HS-5 (cell line): ENCODE measurements around the gene VANGL1.
A peak's percentile ranks its signal among the peaks of the same experiment; 100 is the strongest.

Experiments used
- DNase-seq: peaks from one replicate; pipeline ENCODE4 v3.0.0-alpha.2; 2012; ENCODE audit warnings: low read depth

Gene VANGL1

DNA sequence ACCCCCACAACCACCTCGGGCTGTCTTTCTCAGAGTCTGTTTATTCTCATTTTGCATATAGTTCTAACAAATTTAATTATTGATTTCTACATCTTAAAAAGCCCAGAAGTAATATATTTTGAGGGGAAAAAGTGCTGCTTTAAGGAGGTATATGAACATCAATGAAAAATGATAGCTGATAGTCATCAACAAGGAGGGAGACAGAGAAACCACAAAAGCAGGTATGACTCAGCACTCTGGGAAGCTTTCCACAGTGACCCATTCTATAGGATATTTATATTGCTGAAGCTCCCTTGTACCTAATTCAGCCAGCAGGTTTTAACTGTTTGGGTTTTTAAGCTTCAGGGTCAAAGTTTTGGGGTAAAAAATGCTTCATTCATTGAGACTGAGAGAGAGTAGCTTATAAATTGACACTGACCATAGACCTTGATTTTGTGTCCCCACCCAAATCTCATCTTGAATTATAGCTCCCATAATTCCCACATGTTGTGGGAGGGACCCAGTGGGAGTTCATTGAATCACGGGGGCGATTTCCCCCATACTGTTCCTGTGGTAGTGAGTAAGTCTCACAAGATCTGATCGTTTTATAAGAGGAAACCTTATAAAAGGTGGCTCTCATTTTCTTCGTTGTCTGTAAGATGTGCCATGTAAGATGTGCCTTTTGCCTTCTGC is 27.4 kb downstream of the VANGL1 start:
- peak; percentile 72 for DNase-seq

GRCh38 chr1:115669886-115670285 is 28.1 kb downstream of the VANGL1 start:
- DNase-seq: no peak

- DNase-seq: no peak
Measured at GRCh38 chr1:115670476-115671175, 28.9 kb downstream of the VANGL1 start.

- no peak for DNase-seq
Measured at GRCh38 chr1:115671176-115671934, 29.6 kb downstream of the VANGL1 start.

- DNase-seq: no peak
Measured at GRCh38 chr1:115672224-115673009, 30.6 kb downstream of the VANGL1 start.

DNA sequence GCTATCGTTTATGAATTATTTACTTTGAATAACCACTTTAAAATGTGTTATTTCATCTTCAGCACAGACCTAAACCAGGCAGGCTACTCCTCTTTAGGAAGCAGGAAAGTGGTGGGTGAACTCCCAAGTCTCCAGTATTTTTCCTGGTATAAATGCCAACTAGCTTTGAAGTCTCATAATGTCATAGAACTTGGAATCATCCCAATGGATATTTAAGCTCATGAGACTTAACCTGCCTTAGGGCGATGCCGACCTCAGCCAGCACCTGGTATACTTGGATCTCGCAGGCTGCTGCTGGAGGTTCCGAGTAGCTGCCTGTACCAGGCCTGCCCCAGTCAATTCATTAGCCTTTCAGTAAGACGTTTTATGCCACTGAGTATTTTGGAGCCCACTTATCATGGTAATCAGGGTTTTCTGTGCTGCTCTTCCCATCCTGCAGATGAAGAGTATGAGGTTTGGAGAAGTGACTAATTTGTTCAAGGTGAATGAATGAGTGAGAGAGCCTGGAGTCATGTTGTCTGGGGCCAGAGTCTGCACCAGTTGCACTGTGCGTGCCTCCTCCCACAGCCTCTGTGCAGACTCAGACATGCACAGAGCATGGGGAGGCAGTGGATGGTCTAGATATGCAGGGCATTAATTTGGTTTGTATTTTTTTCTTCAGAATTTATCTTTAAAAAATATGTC is 34.9 kb downstream of the VANGL1 start:
- no peak for DNase-seq

DNA sequence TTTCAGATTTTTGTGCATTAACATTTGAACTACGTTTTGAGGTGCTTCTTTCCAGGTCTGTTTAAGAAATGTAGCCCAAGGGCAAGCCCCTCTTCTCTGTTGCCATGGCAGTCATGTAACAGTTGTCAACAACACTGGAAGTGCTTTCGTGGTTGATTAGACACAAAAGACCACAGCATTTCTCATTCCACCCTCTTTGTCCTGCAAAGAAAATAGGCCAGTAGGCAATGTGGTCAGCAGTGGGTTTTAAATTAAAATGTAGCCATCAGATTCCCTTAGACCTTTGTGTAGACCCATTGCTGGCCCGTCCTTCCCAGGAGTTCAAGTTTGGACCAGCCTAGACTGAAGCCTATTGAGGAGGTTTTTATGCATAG is 35.4 kb downstream of the VANGL1 start:
- no peak for DNase-seq

GRCh38 chr1:115677565-115677964 is 35.8 kb downstream of the VANGL1 start:
- no peak for DNase-seq

DNA sequence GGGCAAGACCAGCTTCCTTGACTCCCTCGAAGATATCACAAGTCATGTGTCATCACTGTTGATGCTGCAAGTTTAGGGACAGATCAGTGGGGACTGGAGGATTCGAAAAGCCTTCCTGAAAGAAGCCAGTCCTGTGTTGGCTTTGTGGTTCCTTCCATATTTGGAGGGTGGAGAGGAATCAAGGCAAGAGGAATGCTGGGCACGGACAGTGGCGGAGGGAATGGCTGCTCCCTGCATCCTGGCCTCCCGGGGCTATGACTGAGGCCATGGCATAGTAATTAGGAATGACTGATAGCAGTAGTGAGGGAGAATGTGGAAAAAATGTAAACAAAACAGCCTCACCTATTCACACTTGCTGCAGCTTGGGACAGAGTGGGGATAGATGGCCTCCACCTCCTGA is 36.4 kb downstream of the VANGL1 start:
- no peak for DNase-seq

GRCh38 chr1:115679141-115679611 is 37.4 kb downstream of the VANGL1 start:
- peak; percentile 31 for DNase-seq

GRCh38 chr1:115680730-115681111 is 39.0 kb downstream of the VANGL1 start:
- no peak for DNase-seq

DNA sequence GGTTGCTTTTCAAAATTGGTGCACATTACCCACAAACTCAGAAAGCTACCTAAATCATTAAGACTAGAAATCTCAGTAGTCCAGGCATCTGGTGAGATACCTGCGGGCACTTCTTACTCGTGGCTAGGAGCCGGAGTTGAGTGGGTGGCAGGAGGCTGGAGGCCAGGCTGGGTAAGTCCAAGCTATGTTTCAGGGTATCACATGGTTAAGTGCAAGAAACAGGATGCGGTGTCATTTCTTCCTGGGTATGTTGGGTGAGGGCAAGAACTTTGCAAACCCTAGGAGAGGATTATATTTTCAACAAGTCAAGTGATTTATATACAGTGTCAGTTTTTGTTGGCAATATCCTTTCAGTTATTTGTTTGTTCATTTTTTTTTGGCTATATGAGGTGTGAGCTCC is 41.0 kb downstream of the VANGL1 start:
- no peak for DNase-seq

GRCh38 chr1:115685029-115685705 is 43.4 kb downstream of the VANGL1 start:
- no peak for DNase-seq

DNA sequence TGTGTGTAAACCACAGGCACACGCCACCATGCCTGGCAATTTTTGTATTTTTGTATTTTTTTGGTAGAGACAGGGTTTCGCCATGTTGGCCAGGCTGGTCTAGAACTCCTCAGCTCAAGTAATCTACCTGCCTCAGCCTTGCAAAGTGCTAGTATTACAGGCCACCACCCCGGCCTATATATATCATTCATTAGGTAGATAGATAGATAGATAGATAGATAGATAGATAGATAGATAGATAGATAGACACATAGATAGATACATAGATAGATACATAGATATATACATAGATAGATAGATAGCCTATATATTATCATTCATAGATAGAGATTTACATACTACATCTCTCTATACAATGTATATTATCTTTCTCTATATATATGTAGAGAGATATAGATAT is 46.0 kb downstream of the VANGL1 start:
- no peak for DNase-seq

GRCh38 chr1:115690972-115691371 is 49.2 kb downstream of the VANGL1 start:
- no peak for DNase-seq

- no peak for DNase-seq
Measured at GRCh38 chr1:115692224-115692623, 50.5 kb downstream of the VANGL1 start.

DNA sequence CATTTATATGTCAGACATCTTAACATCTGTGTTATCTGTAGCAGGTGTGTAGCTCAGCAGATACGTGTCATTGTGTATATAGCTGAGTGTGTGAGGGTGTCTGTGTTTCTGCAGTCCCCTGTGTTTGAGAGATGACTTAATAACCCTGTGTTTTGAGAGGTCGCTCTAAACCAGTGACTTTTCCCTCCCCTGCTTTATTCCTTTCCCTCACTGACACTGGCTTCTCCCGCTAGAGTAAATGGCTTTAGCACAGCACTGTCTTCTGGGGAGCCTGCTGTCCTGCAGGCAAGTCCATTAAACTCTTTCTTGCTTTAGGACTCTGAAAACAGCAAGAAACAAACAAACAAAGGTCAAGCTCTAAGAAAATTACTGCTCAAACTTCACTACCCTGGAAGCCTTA is 53.0 kb downstream of the VANGL1 start:
- DNase-seq: no peak

DNA sequence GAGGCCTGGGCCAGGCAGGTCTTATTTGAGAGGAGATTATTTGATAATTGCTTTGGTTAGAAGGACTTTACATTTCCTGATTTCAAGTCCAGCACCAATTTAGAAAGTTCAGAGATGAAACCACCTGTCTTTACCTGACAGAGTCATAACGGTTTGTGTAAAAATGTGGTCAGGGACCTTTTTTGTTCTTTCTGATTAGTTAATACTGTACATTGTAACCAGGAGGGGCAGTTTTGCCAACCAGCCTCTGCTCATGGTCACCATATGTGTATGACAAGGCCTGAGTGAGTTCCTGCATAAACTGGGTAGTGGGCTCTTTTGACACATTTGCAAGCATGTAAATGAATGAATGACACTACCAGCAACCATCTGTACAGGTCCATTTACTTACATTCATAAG is 55.8 kb downstream of the VANGL1 start:
- DNase-seq: no peak

DNA sequence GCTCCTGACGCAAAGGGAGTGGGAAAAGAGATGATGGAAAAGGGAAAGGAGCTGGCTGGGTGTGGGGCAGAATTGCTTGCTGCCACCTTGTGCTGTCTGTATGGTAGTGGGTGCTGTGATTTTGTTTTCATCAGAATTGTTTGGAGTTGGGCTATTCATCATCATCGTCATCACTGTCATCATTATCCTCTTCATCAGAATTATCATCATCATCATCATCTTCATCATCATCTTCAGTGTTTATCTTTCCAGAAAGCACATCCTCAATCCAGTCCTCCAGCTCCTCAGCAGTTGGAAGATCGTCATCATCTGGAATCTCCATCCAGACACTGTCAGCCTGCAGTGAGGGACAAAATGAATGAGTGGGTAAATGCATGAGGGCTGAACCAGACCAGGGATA is 59.3 kb downstream of the VANGL1 start:
- DNase-seq: no peak

DNA sequence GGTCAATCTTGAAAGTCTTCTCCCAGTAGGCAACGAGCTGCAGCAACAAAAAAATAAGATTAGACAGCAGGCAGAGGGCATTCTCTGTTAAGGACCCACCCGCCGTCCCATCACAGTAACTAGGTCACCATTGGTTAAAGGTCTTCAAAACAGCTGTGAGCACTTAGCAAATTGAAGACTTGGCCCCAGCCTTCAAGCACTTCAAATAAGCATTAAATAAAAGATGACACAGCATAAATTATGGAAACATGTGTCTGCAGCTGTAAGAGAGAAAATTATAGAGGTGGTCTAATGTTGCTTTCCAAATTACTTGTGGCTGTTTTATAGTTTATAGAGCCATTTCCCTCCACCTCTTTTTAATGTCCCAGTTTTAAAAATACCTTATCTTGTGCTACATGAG is 61.2 kb downstream of the VANGL1 start:
- no peak for DNase-seq
